Measurements from ENCODE around the gene GPC6.

GRCh38 chr13:94122300-94122915 lies 895.8 kb downstream of the GPC6 start:
- TF ChIP-seq, protein P1, sequence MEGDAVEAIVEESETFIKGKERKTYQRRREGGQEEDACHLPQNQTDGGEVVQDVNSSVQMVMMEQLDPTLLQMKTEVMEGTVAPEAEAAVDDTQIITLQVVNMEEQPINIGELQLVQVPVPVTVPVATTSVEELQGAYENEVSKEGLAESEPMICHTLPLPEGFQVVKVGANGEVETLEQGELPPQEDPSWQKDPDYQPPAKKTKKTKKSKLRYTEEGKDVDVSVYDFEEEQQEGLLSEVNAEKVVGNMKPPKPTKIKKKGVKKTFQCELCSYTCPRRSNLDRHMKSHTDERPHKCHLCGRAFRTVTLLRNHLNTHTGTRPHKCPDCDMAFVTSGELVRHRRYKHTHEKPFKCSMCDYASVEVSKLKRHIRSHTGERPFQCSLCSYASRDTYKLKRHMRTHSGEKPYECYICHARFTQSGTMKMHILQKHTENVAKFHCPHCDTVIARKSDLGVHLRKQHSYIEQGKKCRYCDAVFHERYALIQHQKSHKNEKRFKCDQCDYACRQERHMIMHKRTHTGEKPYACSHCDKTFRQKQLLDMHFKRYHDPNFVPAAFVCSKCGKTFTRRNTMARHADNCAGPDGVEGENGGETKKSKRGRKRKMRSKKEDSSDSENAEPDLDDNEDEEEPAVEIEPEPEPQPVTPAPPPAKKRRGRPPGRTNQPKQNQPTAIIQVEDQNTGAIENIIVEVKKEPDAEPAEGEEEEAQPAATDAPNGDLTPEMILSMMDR (IDR thresholded peaks at IDR 0.05; ENCODE audit: low read depth, low read length): no peak
- TF ChIP-seq POLR2A (IDR thresholded peaks at IDR 0.05; ENCODE audit: extremely low read depth, insufficient read length): no peak

All from NB4 (cell line).